Measurements from ENCODE around the gene GOSR1. TPM values are rescaled to one million over a fixed set of nuclear protein-coding genes. Genes with fewer than 3 reads are reported as not detected.

GOSR1 gene
- total RNA-seq, 4 donors from 2014 or later: 41.6 to 58.7 (median 48.8) TPM

GRCh38 chr17:30475206-30475605, 2.0 kb upstream of the GOSR1 start:
- TF ChIP-seq CTCF (IDR thresholded peaks at IDR 0.05): no peak
- ATAC-seq (ENCODE audit: low FRiP score): no peak
- no peak for DNase-seq (ENCODE audit: low spot score)

- DNase-seq (ENCODE audit: low spot score): no peak
- ATAC-seq (ENCODE audit: low FRiP score): peak; percentile 6
- no peak for TF ChIP-seq CTCF (IDR thresholded peaks at IDR 0.05)
Measured at GRCh38 chr17:30476726-30477082, 504 bp upstream of the GOSR1 start.

GRCh38 chr17:30477774-30478115, 537 bp downstream of the GOSR1 start:
- ATAC-seq (ENCODE audit: low FRiP score) (peak; percentile 29), DNase-seq (ENCODE audit: low spot score) (no peak)
- no peak for TF ChIP-seq CTCF (IDR thresholded peaks at IDR 0.05)

- no peak for ATAC-seq (ENCODE audit: low FRiP score)
- no peak for DNase-seq (ENCODE audit: low spot score)
- no peak for TF ChIP-seq CTCF (IDR thresholded peaks at IDR 0.05)
Measured at GRCh38 chr17:30482555-30482954, 5.3 kb downstream of the GOSR1 start.

- no peak for DNase-seq (ENCODE audit: low spot score)
- ATAC-seq (ENCODE audit: low FRiP score): no peak
Measured at GRCh38 chr17:30483159-30483558, 6.0 kb downstream of the GOSR1 start.

GRCh38 chr17:30493780-30494179, 16.6 kb downstream of the GOSR1 start:
- no peak for ATAC-seq (ENCODE audit: low FRiP score)
- no peak for TF ChIP-seq CTCF (IDR thresholded peaks at IDR 0.05)
- no peak for DNase-seq (ENCODE audit: low spot score)

More at GRCh38 chr17:30483159-30483558, 6.0 kb downstream of the GOSR1 start:
- TF ChIP-seq CTCF (IDR thresholded peaks at IDR 0.05): no peak

- DNase-seq (ENCODE audit: low spot score) (no peak), ATAC-seq (ENCODE audit: low FRiP score) (no peak)
- TF ChIP-seq CTCF (IDR thresholded peaks at IDR 0.05): no peak
Measured at GRCh38 chr17:30495586-30495985, 18.4 kb downstream of the GOSR1 start.
